Panc1 (cell line): ENCODE results near the gene OSBPL9. TPM values are rescaled to one million over a fixed set of nuclear protein-coding genes. Genes with fewer than 3 reads are reported as not detected.

Source experiments
- ATAC-seq: fragments of 200-7000 bp; cut with Tn5 transposase; 2 replicates; pipeline ENCODE4 v1.9.1; 2020; ENCODE audit warnings: mild to moderate bottlenecking, moderate library complexity
- BruUV-seq: library from RNA; stranded (reverse); fragments of 400-500 nt; replicated peaks from 2 replicates; lab custom pipeline; 2021; lab: Mats Ljungman, UMichigan
- CTCF ChIA-PET: fragments of 300-600 bp; sonication (Branson Sonifier 250); formaldehyde crosslinking; loops from one replicate; lab custom pipeline; 2022; ENCODE audit warnings: antibody characterized with exemption; lab: Charles Lee
- POLR2A ChIA-PET: fragments of 300-600 bp; sonication (Branson Sonifier 250); formaldehyde crosslinking; loops from one replicate; lab custom pipeline; 2022; ENCODE audit warnings: antibody characterized with exemption; lab: Charles Lee
- DNase-seq: peaks from one replicate; pipeline ENCODE4 v3.0.0-alpha.2; 2010; ENCODE audit warnings: low read depth, low spot score
- H3K27ac ChIP-seq: 2 replicates; pipeline ENCODE4 v1.5.1; 2011; ENCODE audit warnings: mild to moderate bottlenecking, low read length, inconsistent platforms
- H3K27me3 ChIP-seq: fragments of 200-500 bp; sonication (Bioruptor generic); 2 replicates; pipeline ENCODE4 v1.6.0; 2014; ENCODE audit warnings: low read length, inconsistent platforms; ENCODE audit not compliant: control insufficient read depth, insufficient read depth
- H3K36me3 ChIP-seq: fragments of 200-500 bp; sonication (Bioruptor generic); 2 replicates; pipeline ENCODE4 v1.5.1; 2014; ENCODE audit warnings: inconsistent platforms, mild to moderate bottlenecking, low read length, moderate library complexity; ENCODE audit not compliant: control insufficient read depth, insufficient read depth
- H3K4me1 ChIP-seq: 2 replicates; pipeline ENCODE4 v1.5.1; 2011; ENCODE audit warnings: inconsistent platforms, mild to moderate bottlenecking, low read length, moderate library complexity; ENCODE audit not compliant: control insufficient read depth, insufficient read depth
- H3K4me3 ChIP-seq, 2 experiments: 2 replicates each; pipeline ENCODE4 v1.5.1; 2011 to 2012; ENCODE audit warnings: low read depth in 2 of 2, low read length in 2 of 2, mild to moderate bottlenecking in 2 of 2, inconsistent platforms in 1 of 2, moderate library complexity in 1 of 2
- H3K9me3 ChIP-seq: fragments of 200-500 bp; sonication (Bioruptor generic); 2 replicates; pipeline ENCODE4 v1.5.1; 2014; ENCODE audit warnings: low read depth, mild to moderate bottlenecking, inconsistent platforms, low read length, moderate library complexity; ENCODE audit not compliant: control insufficient read depth, insufficient read depth
- CTCF ChIP-seq: fragments of 450-650 bp; IDR thresholded peaks from 2 replicates; pipeline ENCODE4 v1.5.1; 2017; ENCODE audit warnings: mild to moderate bottlenecking
- POLR2AphosphoS5 ChIP-seq: IDR thresholded peaks from 2 replicates; pipeline ENCODE4 v1.6.1; 2012; ENCODE audit warnings: mild to moderate bottlenecking, low read depth, low read length, moderate library complexity
- REST ChIP-seq, 2 experiments: IDR thresholded peaks; 2 replicates each; pipeline ENCODE4 v1.6.1; 2011 to 2012; ENCODE audit warnings: low read depth in 2 of 2, control low read depth in 1 of 2, low read length in 1 of 2, mild to moderate bottlenecking in 1 of 2, moderate library complexity in 1 of 2; ENCODE audit not compliant: insufficient read depth in 1 of 2
- SIN3A ChIP-seq: IDR thresholded peaks from 2 replicates; pipeline ENCODE4 v1.6.1; 2012; ENCODE audit warnings: low read depth, mild to moderate bottlenecking, low read length, moderate library complexity, borderline replicate concordance; ENCODE audit not compliant: insufficient read depth
- TCF7L2 ChIP-seq: IDR thresholded peaks from 2 replicates; pipeline ENCODE4 v1.6.1; 2011; ENCODE audit warnings: mild to moderate bottlenecking, low read depth, low read length, inconsistent platforms
- in situ Hi-C: cut with HindIII; loops from 2 replicates; pipeline ENCODE4 v1.10.0; 2016; ENCODE audit warnings: low sequenced_read_pairs, low pct_unique_long_range_greater_than_20kb
- intact Hi-C: fragments of 100-400 bp; cut with micrococcal nuclease; formaldehyde crosslinking; loops from one replicate; pipeline ENCODE4 v1.10.0; 2022; ENCODE audit not compliant: unreplicated experiment
- total RNA-seq: library from RNA; stranded (reverse); gene quantifications from one replicate; pipeline ENCODE4 v1.2.1, GENCODE V29; 2021; ENCODE audit not compliant: unreplicated experiment

The OSBPL9 gene
- total RNA-seq, 1 experiment from 2014 or later, result 85.5 TPM

GRCh38 chr1:51780927-51781326 is 164.0 kb downstream of the OSBPL9 start:
- no peak overlapping the region for H3K4me3 ChIP-seq
- ChIA-PET POLR2A (no interaction called here), CTCF (no interaction called here)
- ATAC-seq (no peak), DNase-seq (no peak)
- H3K27ac ChIP-seq, result no peak overlapping the region
- peaks cover 9% of the 10 kb centered on the region; the same call in 1 of the 2 replicates for H3K36me3 ChIP-seq
- intact Hi-C loops, result no loop called here
- BruUV-seq, result no TSS peak
- no peaks in the 10 kb centered on the region for H3K9me3 ChIP-seq
- in situ Hi-C loops, result no loop called here
- TF ChIP-seq TCF7L2 (no peak), SIN3A (no peak), POLR2AphosphoS5 (no peak), CTCF (no peak), REST (IDR thresholded peaks at IDR 0.05; ENCODE audit: insufficient read depth in 1 of 2, low read depth in 2 of 2, low read length in 1 of 2) (no peak)
- no peaks in the 10 kb centered on the region for H3K4me1 ChIP-seq
- H3K27me3 ChIP-seq, result no peaks in the 10 kb centered on the region

GRCh38 chr1:51784997-51785421 is 168.1 kb downstream of the OSBPL9 start:
- ChIA-PET CTCF (no interaction called here), POLR2A (no interaction called here)
- TF ChIP-seq TCF7L2 (no peak), SIN3A (no peak), POLR2AphosphoS5 (no peak), CTCF (no peak), REST (IDR thresholded peaks at IDR 0.05; ENCODE audit: insufficient read depth in 1 of 2, low read depth in 2 of 2, low read length in 1 of 2) (no peak)
- in situ Hi-C loops, result no loop called here
- peaks cover 42% of the 10 kb centered on the region for H3K36me3 ChIP-seq
- no peaks in the 10 kb centered on the region for H3K27me3 ChIP-seq
- intact Hi-C loops, result no loop called here
- H3K4me3 ChIP-seq, result no peak overlapping the region
- DNase-seq, result no peak
- BruUV-seq, result no TSS peak
- peaks cover 17% of the 10 kb centered on the region for H3K4me1 ChIP-seq
- no peak overlapping the region for H3K27ac ChIP-seq
- peak; percentile 28; the same call in 1 of the 2 replicates for ATAC-seq
- no peaks in the 10 kb centered on the region for H3K9me3 ChIP-seq
